Measurements from ENCODE around the gene MAML3.

GRCh38 chr4:139973015-139973414 is 181.0 kb downstream of the MAML3 start:
- TF ChIP-seq CTCF (IDR thresholded peaks at IDR 0.05; ENCODE audit: low read depth, low read length, poor library complexity, severe bottlenecking) (no peak), EZH2phosphoT487 (IDR thresholded peaks at IDR 0.05; ENCODE audit: borderline replicate concordance, low read length) (no peak)

Data from DOHH2 (cell line).